Mesenchymal stem cell (in vitro differentiated cells and primary cell): ENCODE measurements around the gene STATH.
"Not testable (repeated sequence)": the region's sequence is repeated elsewhere in the genome, so short reads cannot be mapped to it uniquely, and the experiment has no call there.

Experiments
- DNase-seq: peaks from one replicate; pipeline ENCODE4 v3.0.0-alpha.2; 2013
- H2AFZ ChIP-seq: one replicate; pipeline ENCODE4 v1.6.1; 2013; ENCODE audit warnings: low read depth, mild to moderate bottlenecking, control low read depth, inconsistent platforms, low read length, moderate library complexity
- H2AK5ac ChIP-seq: 2 replicates; pipeline ENCODE4 v1.6.1; 2013; ENCODE audit warnings: low read length, moderate library complexity, mild to moderate bottlenecking, inconsistent platforms; ENCODE audit not compliant: severe bottlenecking
- H2BK120ac ChIP-seq: one replicate; pipeline ENCODE4 v1.6.1; 2013; ENCODE audit warnings: low read depth, mild to moderate bottlenecking, inconsistent platforms, low read length, moderate library complexity
- H2BK12ac ChIP-seq, 2 experiments: one replicate each; pipeline ENCODE4 v1.6.1; 2013; ENCODE audit warnings: inconsistent platforms in 2 of 2, low read length in 2 of 2, mild to moderate bottlenecking in 2 of 2, moderate library complexity in 2 of 2, control low read depth in 1 of 2
- H2BK15ac ChIP-seq: one replicate; pipeline ENCODE4 v1.6.1; 2013; ENCODE audit warnings: mild to moderate bottlenecking, low read depth, inconsistent platforms; ENCODE audit not compliant: poor library complexity, severe bottlenecking
- H2BK5ac ChIP-seq: 2 replicates; pipeline ENCODE4 v1.6.1; 2013; ENCODE audit warnings: low read depth, mild to moderate bottlenecking, low read length, control low read depth, inconsistent platforms; ENCODE audit not compliant: poor library complexity, severe bottlenecking
- H3K14ac ChIP-seq, 2 experiments: one replicate each; pipeline ENCODE4 v1.6.1; 2013; ENCODE audit warnings: inconsistent platforms in 2 of 2, low read length in 2 of 2, control low read depth in 1 of 2, mild to moderate bottlenecking in 1 of 2, moderate library complexity in 1 of 2
- H3K18ac ChIP-seq, 2 experiments: one replicate each; pipeline ENCODE4 v1.6.1; 2013; ENCODE audit warnings: inconsistent platforms in 2 of 2, low read length in 2 of 2, control low read depth in 1 of 2, low read depth in 1 of 2, mild to moderate bottlenecking in 1 of 2
- H3K23ac ChIP-seq, 2 experiments: one replicate each; pipeline ENCODE4 v1.6.1; 2013; ENCODE audit warnings: inconsistent platforms in 2 of 2, low read length in 2 of 2, mild to moderate bottlenecking in 2 of 2, moderate library complexity in 2 of 2, control low read depth in 1 of 2
- H3K27ac ChIP-seq: 2 replicates; pipeline ENCODE4 v1.5.1; 2013; ENCODE audit warnings: mild to moderate bottlenecking, moderate library complexity, low read length, control low read depth, inconsistent platforms; ENCODE audit not compliant: poor library complexity, severe bottlenecking
- H3K27me3 ChIP-seq, 2 experiments: 2 replicates each; pipeline versions ENCODE4 v1.6.1 to v1.7.0; 2013; ENCODE audit warnings: low read length in 2 of 2, mild to moderate bottlenecking in 2 of 2, moderate library complexity in 2 of 2, control low read depth in 1 of 2, inconsistent platforms in 1 of 2; ENCODE audit not compliant: control insufficient read depth in 1 of 2, insufficient read depth in 1 of 2
- H3K36me3 ChIP-seq, 2 experiments: 2 replicates each; pipeline versions ENCODE4 v1.6.1 to v1.7.0; 2013; ENCODE audit warnings: low read length in 2 of 2, control low read depth in 1 of 2, inconsistent platforms in 1 of 2, low read depth in 1 of 2, mild to moderate bottlenecking in 1 of 2; ENCODE audit not compliant: insufficient read depth in 2 of 2, control insufficient read depth in 1 of 2
- H3K4ac ChIP-seq, 2 experiments: one replicate each; pipeline ENCODE4 v1.6.1; 2013; ENCODE audit warnings: inconsistent platforms in 2 of 2, low read length in 2 of 2, mild to moderate bottlenecking in 2 of 2, moderate library complexity in 2 of 2, control low read depth in 1 of 2, low read depth in 1 of 2
- H3K4me1 ChIP-seq: 2 replicates; pipeline ENCODE4 v1.6.1; 2013; ENCODE audit warnings: low read depth, low read length, control low read depth; ENCODE audit not compliant: control insufficient read depth, insufficient read depth
- H3K4me2 ChIP-seq: 2 replicates; pipeline ENCODE4 v1.6.1; 2013; ENCODE audit warnings: low read length, mild to moderate bottlenecking, inconsistent platforms; ENCODE audit not compliant: poor library complexity, severe bottlenecking
- H3K4me3 ChIP-seq, 2 experiments: 2 replicates each; pipeline versions ENCODE4 v1.5.1 to v1.7.0; 2013; ENCODE audit warnings: low read length in 2 of 2, mild to moderate bottlenecking in 2 of 2, control low read depth in 1 of 2, low read depth in 1 of 2; ENCODE audit not compliant: insufficient read depth in 1 of 2
- H3K79me1 ChIP-seq: replicated peaks from 2 replicates; pipeline ENCODE4 v1.6.1; 2013; ENCODE audit warnings: mild to moderate bottlenecking, control low read depth, low read length, inconsistent platforms; ENCODE audit not compliant: poor library complexity, severe bottlenecking
- H3K9ac ChIP-seq: 2 replicates; pipeline ENCODE4 v1.7.0; 2013; ENCODE audit warnings: mild to moderate bottlenecking, low read length, moderate library complexity
- H3K9me3 ChIP-seq: 2 replicates; pipeline ENCODE4 v1.7.0; 2013; ENCODE audit warnings: mild to moderate bottlenecking, low read length; ENCODE audit not compliant: control insufficient read depth
- H4K8ac ChIP-seq: one replicate; pipeline ENCODE4 v1.6.1; 2013; ENCODE audit warnings: inconsistent platforms, mild to moderate bottlenecking, low read length, moderate library complexity
- H4K91ac ChIP-seq: one replicate; pipeline ENCODE4 v1.6.1; 2013; ENCODE audit warnings: mild to moderate bottlenecking, low read length, inconsistent platforms
- WGBS: methylation state at CpG from one replicate; pipeline ENCODE4 v1.1.7; 2013; ENCODE audit warnings: mixed read lengths; 5-methylcytosine and 5-hydroxymethylcytosine counted together

Gene STATH

GRCh38 chr4:70000711-70001110, 4.9 kb downstream of the STATH start:
- Histone ChIP-seq H2AK5ac (no peak overlapping the region), H3K4me2 (no peak overlapping the region), H3K4me1 (no peaks in the 10 kb centered on the region), H2BK15ac (no peak overlapping the region), H3K27ac (no peak overlapping the region), H3K36me3 (no peaks in the 10 kb centered on the region), H3K14ac (no peak overlapping the region), H2BK12ac (no peak overlapping the region), H3K18ac (no peak overlapping the region), H3K23ac (no peak overlapping the region), H3K9ac (no peak overlapping the region), H3K9me3 (no peaks in the 10 kb centered on the region), H2BK120ac (no peak overlapping the region), H3K4ac (no peak overlapping the region), H3K27me3 (no peaks in the 10 kb centered on the region), H3K4me3 (no peak overlapping the region), H3K79me1 (no peaks in the 10 kb centered on the region), H4K8ac (no peak overlapping the region), H2AFZ (no peak overlapping the region), H4K91ac (no peak overlapping the region), H2BK5ac (no peak overlapping the region)
- no peak for DNase-seq
- 80% methylated on average over 1 of the region's 1 CpG for WGBS

GRCh38 chr4:70002507-70002906, 6.7 kb downstream of the STATH start:
- Histone ChIP-seq H4K8ac (no peak overlapping the region), H3K79me1 (no peaks in the 10 kb centered on the region), H4K91ac (no peak overlapping the region), H2BK120ac (no peak overlapping the region), H2BK5ac (no peak overlapping the region), H3K36me3 (no peaks in the 10 kb centered on the region), H2AK5ac (no peak overlapping the region), H2BK15ac (no peak overlapping the region), H3K9ac (no peak overlapping the region), H3K4ac (no peak overlapping the region), H3K27me3 (no peaks in the 10 kb centered on the region), H3K14ac (no peak overlapping the region), H3K9me3 (no peaks in the 10 kb centered on the region), H3K4me1 (no peaks in the 10 kb centered on the region), H3K4me3 (no peak overlapping the region), H2BK12ac (no peak overlapping the region), H3K27ac (no peak overlapping the region), H3K4me2 (no peak overlapping the region), H2AFZ (no peak overlapping the region), H3K18ac (no peak overlapping the region), H3K23ac (no peak overlapping the region)
- DNase-seq = no peak

GRCh38 chr4:70008771-70009170, 13.0 kb downstream of the STATH start:
- no peak for DNase-seq
- Histone ChIP-seq H3K27me3 (no peaks in the 10 kb centered on the region), H3K14ac (no peak overlapping the region), H2BK120ac (no peak overlapping the region), H3K36me3 (no peaks in the 10 kb centered on the region), H3K4ac (no peak overlapping the region), H3K23ac (no peak overlapping the region), H2BK12ac (no peak overlapping the region), H3K27ac (no peak overlapping the region), H3K9me3 (peaks cover 4% of the 10 kb centered on the region), H3K79me1 (no peaks in the 10 kb centered on the region), H3K9ac (no peak overlapping the region), H3K4me2 (no peak overlapping the region), H2AK5ac (no peak overlapping the region), H4K91ac (no peak overlapping the region), H2BK15ac (no peak overlapping the region), H2BK5ac (no peak overlapping the region), H3K4me1 (no peaks in the 10 kb centered on the region), H3K18ac (no peak overlapping the region), H4K8ac (no peak overlapping the region), H2AFZ (no peak overlapping the region), H3K4me3 (no peak overlapping the region)
- WGBS = 8% methylated on average over 2 of the region's 3 CpGs

- not testable (repeated sequence) for H4K91ac ChIP-seq, H2AFZ ChIP-seq, H3K9ac ChIP-seq, H2BK5ac ChIP-seq, H2BK12ac ChIP-seq, H3K27me3 ChIP-seq, H3K9me3 ChIP-seq, H3K4ac ChIP-seq, H2BK15ac ChIP-seq, H3K79me1 ChIP-seq, H3K4me1 ChIP-seq, H3K4me2 ChIP-seq, H3K36me3 ChIP-seq, H3K4me3 ChIP-seq, H2BK120ac ChIP-seq, H3K23ac ChIP-seq, DNase-seq, H2AK5ac ChIP-seq, H3K14ac ChIP-seq, H3K27ac ChIP-seq, H4K8ac ChIP-seq, H3K18ac ChIP-seq
- WGBS = 65% methylated on average over 6 of the region's 10 CpGs
These were observed 23.2 kb downstream of the STATH start for GRCh38 chr4:70019006-70019405.
